ENCODE measurements around the gene DDAH2.
A peak's percentile ranks its signal among the peaks of the same experiment; 100 is the strongest.

DDAH2 gene

DNA sequence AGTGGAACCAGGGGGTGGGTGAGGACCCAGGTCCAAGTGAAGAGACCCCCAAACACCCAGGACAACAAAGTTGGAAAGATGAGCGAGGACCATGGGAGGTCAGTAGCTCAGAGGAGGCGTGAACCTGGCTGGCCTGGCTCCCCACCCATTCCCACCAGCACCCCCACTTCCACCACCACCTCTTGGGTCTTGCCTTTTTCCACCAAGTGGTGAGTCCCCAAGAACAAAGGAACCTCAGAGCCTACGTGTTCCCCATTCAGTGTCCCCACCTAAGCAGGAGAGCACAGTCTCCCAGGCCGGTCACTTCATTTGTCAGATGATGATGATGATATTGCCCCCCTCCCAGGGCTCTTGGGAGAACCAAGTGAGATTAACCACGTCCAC is 48.6 kb upstream of the DDAH2 start (continued):
- no peak for TF ChIP-seq TSHZ2 (CRISPR knock-in tag; IDR thresholded peaks at IDR 0.05)

- ATAC-seq, result peak; percentile 78
- TF ChIP-seq BACH2 (CRISPR knock-in tag; IDR thresholded peaks at IDR 0.05; ENCODE audit: borderline replicate concordance) (no peak), TOX (CRISPR knock-in tag; IDR thresholded peaks at IDR 0.05; ENCODE audit: borderline replicate concordance) (no peak), GLIS3 (CRISPR knock-in tag; IDR thresholded peaks at IDR 0.05) (no peak), ZNF8 (CRISPR knock-in tag; IDR thresholded peaks at IDR 0.05) (no peak), TSHZ2 (CRISPR knock-in tag; IDR thresholded peaks at IDR 0.05) (no peak), ARNTL (CRISPR knock-in tag; IDR thresholded peaks at IDR 0.05; ENCODE audit: borderline replicate concordance, low read depth) (no peak), RARB (CRISPR knock-in tag; IDR thresholded peaks at IDR 0.05) (no peak), TCF4 (CRISPR knock-in tag; IDR thresholded peaks at IDR 0.05; ENCODE audit: borderline replicate concordance) (no peak), ZNF70 (CRISPR knock-in tag; IDR thresholded peaks at IDR 0.05) (no peak), ZNF565 (CRISPR knock-in tag; conservative IDR thresholded peaks at IDR 0.05; ENCODE audit: low read depth) (no peak), SNAI2 (CRISPR knock-in tag; IDR thresholded peaks at IDR 0.05) (no peak), POU6F1 (CRISPR knock-in tag; IDR thresholded peaks at IDR 0.05; ENCODE audit: borderline replicate concordance, low read depth) (no peak), ESRRG (CRISPR knock-in tag; IDR thresholded peaks at IDR 0.05) (no peak), ZFP30 (CRISPR knock-in tag; IDR thresholded peaks at IDR 0.05) (no peak)
These were observed 48.0 kb upstream of the DDAH2 start, which contains the start of gene VWA7 for GRCh38 chr6:31776989-31777666. Gene VWA7, minus strand, starts transcription at chr6:31777328. Its CDS starts 549 bp downstream, at chr6:31776779.

GRCh38 chr6:31776485-31776988 is 47.4 kb upstream of the DDAH2 start:
- TF ChIP-seq CSDC2 (CRISPR knock-in tag; IDR thresholded peaks at IDR 0.05), result no peak
- no peak for TF ChIP-seq CREB5 (CRISPR knock-in tag; IDR thresholded peaks at IDR 0.05; ENCODE audit: low read depth)
- no peak for TF ChIP-seq BACH2 (CRISPR knock-in tag; IDR thresholded peaks at IDR 0.05; ENCODE audit: borderline replicate concordance)
- TF ChIP-seq ZFP3 (CRISPR knock-in tag; IDR thresholded peaks at IDR 0.05), result no peak
- TF ChIP-seq TOX (CRISPR knock-in tag; IDR thresholded peaks at IDR 0.05; ENCODE audit: borderline replicate concordance), result no peak
- TF ChIP-seq PATZ1 (CRISPR knock-in tag; IDR thresholded peaks at IDR 0.05; ENCODE audit: borderline replicate concordance), result no peak
- no peak for TF ChIP-seq SNAI2 (CRISPR knock-in tag; IDR thresholded peaks at IDR 0.05)
- no peak for TF ChIP-seq ZNF8 (CRISPR knock-in tag; IDR thresholded peaks at IDR 0.05)
- no peak for TF ChIP-seq ESRRG (CRISPR knock-in tag; IDR thresholded peaks at IDR 0.05)
- no peak for TF ChIP-seq ISL1 (CRISPR knock-in tag; IDR thresholded peaks at IDR 0.05)
- TF ChIP-seq TCF4 (CRISPR knock-in tag; IDR thresholded peaks at IDR 0.05; ENCODE audit: borderline replicate concordance), result no peak
- TF ChIP-seq ZNF565 (CRISPR knock-in tag; conservative IDR thresholded peaks at IDR 0.05; ENCODE audit: low read depth), result no peak
- no peak for TF ChIP-seq RARB (CRISPR knock-in tag; IDR thresholded peaks at IDR 0.05)
- TF ChIP-seq PPARA (CRISPR knock-in tag; IDR thresholded peaks at IDR 0.05; ENCODE audit: borderline replicate concordance), result no peak
- TF ChIP-seq, protein P1, sequence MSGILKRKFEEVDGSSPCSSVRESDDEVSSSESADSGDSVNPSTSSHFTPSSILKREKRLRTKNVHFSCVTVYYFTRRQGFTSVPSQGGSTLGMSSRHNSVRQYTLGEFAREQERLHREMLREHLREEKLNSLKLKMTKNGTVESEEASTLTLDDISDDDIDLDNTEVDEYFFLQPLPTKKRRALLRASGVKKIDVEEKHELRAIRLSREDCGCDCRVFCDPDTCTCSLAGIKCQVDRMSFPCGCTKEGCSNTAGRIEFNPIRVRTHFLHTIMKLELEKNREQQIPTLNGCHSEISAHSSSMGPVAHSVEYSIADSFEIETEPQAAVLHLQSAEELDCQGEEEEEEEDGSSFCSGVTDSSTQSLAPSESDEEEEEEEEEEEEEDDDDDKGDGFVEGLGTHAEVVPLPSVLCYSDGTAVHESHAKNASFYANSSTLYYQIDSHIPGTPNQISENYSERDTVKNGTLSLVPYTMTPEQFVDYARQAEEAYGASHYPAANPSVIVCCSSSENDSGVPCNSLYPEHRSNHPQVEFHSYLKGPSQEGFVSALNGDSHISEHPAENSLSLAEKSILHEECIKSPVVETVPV (CRISPR knock-in tag; IDR thresholded peaks at IDR 0.05), result no peak
- TF ChIP-seq ZNF70 (CRISPR knock-in tag; IDR thresholded peaks at IDR 0.05), result no peak
- no peak for TF ChIP-seq ZFP30 (CRISPR knock-in tag; IDR thresholded peaks at IDR 0.05)
- no peak for TF ChIP-seq ARNTL (CRISPR knock-in tag; IDR thresholded peaks at IDR 0.05; ENCODE audit: borderline replicate concordance, low read depth)
- no peak for TF ChIP-seq OSR1 (CRISPR knock-in tag; IDR thresholded peaks at IDR 0.05)
- peak; percentile 19 for ATAC-seq
